ENCODE results near the gene FIG4. TPM values are rescaled to one million over a fixed set of nuclear protein-coding genes. Genes with fewer than 3 reads are reported as not detected.
A peak's percentile ranks its signal among the peaks of the same experiment; 100 is the strongest.

Gene FIG4
- polyA plus RNA-seq, 1 of the 3 experiments (the other 2 are of a cell fraction), result 6.8 TPM

GRCh38 chr6:109693111-109693510 lies 2.0 kb downstream of the FIG4 start:
- Histone ChIP-seq H3K4me1 (ENCODE audit: control insufficient read depth in 1 of 2, insufficient read depth in 2 of 2, low read depth in 1 of 2, low read length in 1 of 2) (peaks cover 0 to 3% of the 10 kb centered on the region in 2 experiments; a peak in 3 of 4 replicates), H3K36me3 (replicated peaks in 1 of 2; ENCODE audit: control insufficient read depth in 1 of 2, insufficient read depth in 2 of 2, low read length in 1 of 2) (peaks cover 0 to 4% of the 10 kb centered on the region in 2 experiments), H2AFZ (ENCODE audit: low read depth) (no peak overlapping the region), H4K20me1 (ENCODE audit: insufficient read depth) (no peaks in the 10 kb centered on the region), H3K9ac (no peak overlapping the region), H3K9me2 (no peaks in the 10 kb centered on the region), H3K4me2 (no peak overlapping the region), H3K27me3 (ENCODE audit: insufficient read depth) (no peaks in the 10 kb centered on the region), H3K4me3 (ENCODE audit: low read depth in 2 of 2, low read length in 1 of 2) (no peak overlapping the region), H3F3A (replicated peaks; ENCODE audit: insufficient read depth) (no peaks in the 10 kb centered on the region), H3K79me2 (ENCODE audit: insufficient read depth) (no peaks in the 10 kb centered on the region), H3K27ac (ENCODE audit: low read depth in 2 of 2, low read length in 1 of 2) (no peak overlapping the region), H3K9me3 (no peaks in the 10 kb centered on the region)
- POLR2A ChIA-PET, result no interaction called here
- CTCF ChIA-PET, result interaction anchor here (0.9 to 5.1 kb wide), 6 partner anchors 12 to 360 kb away, joined by 3 to 35 read pairs (median 4); no protein-coding TSS in a partner anchor
- TF ChIP-seq RFX5 (IDR thresholded peaks at IDR 0.05; ENCODE audit: low read length) (no peak), TEAD4 (IDR thresholded peaks at IDR 0.05; ENCODE audit: borderline replicate concordance, insufficient read depth) (no peak), ZBTB33 (IDR thresholded peaks at IDR 0.05; ENCODE audit: borderline replicate concordance, low read depth) (no peak), SMC3 (IDR thresholded peaks at IDR 0.05; ENCODE audit: low read depth, low read length) (no peak), TCF12 (IDR thresholded peaks at IDR 0.05) (no peak), EP300 (IDR thresholded peaks at IDR 0.05; ENCODE audit: borderline replicate concordance in 1 of 2, low read depth in 1 of 2, low read length in 1 of 2) (no peak), YY1 (IDR thresholded peaks at IDR 0.05; ENCODE audit: low read depth) (no peak)
- no peak for DNase-seq

GRCh38 chr6:109695468-109695867 lies 4.4 kb downstream of the FIG4 start:
- Histone ChIP-seq H3K9me3 (no peaks in the 10 kb centered on the region), H3K9me2 (no peaks in the 10 kb centered on the region), H2AFZ (ENCODE audit: low read depth) (no peak overlapping the region), H3K36me3 (replicated peaks in 1 of 2; ENCODE audit: control insufficient read depth in 1 of 2, insufficient read depth in 2 of 2, low read length in 1 of 2) (peaks cover 0 to 4% of the 10 kb centered on the region in 2 experiments), H3K79me2 (ENCODE audit: insufficient read depth) (no peaks in the 10 kb centered on the region), H4K20me1 (ENCODE audit: insufficient read depth) (no peaks in the 10 kb centered on the region), H3K4me2 (no peak overlapping the region), H3F3A (replicated peaks; ENCODE audit: insufficient read depth) (no peaks in the 10 kb centered on the region), H3K9ac (no peak overlapping the region), H3K27ac (ENCODE audit: low read depth in 2 of 2, low read length in 1 of 2) (no peak overlapping the region), H3K27me3 (ENCODE audit: insufficient read depth) (no peaks in the 10 kb centered on the region), H3K4me3 (ENCODE audit: low read depth in 2 of 2, low read length in 1 of 2) (no peak overlapping the region), H3K4me1 (ENCODE audit: control insufficient read depth in 1 of 2, insufficient read depth in 2 of 2, low read depth in 1 of 2, low read length in 1 of 2) (peaks cover 0 to 3% of the 10 kb centered on the region in 2 experiments; a peak in 3 of 4 replicates)
- DNase-seq, result no peak
- POLR2A ChIA-PET, result no interaction called here
- WGBS (ENCODE audit: low lambda C conversion rate), result 81% methylated on average over 4 of the region's 4 CpGs
- CTCF ChIA-PET, result interaction anchor here (0.9 to 5.1 kb wide), 4 partner anchors 10 to 694 kb away, joined by 3 to 35 read pairs (median 11); no protein-coding TSS in a partner anchor
- TF ChIP-seq CTCF (IDR thresholded peaks at IDR 0.05) (peak; percentile 26; the same call in 1 of the 2 replicates), SMC3 (IDR thresholded peaks at IDR 0.05; ENCODE audit: low read depth, low read length) (no peak)
